GM13976 (cell line): ENCODE results near the gene NCAPD3.

Experiments
- DNase-seq: peaks from one replicate; pipeline ENCODE4 v3.0.0; 2012; ENCODE audit warnings: low spot score
- CTCF ChIP-seq: IDR thresholded peaks from 2 replicates; pipeline ENCODE4 v1.5.1; 2012; ENCODE audit warnings: borderline replicate concordance, mild to moderate bottlenecking; ENCODE audit not compliant: insufficient read depth; ENCODE audit errors: extremely low read depth, missing control alignments, control extremely low read depth
- in situ Hi-C: fragments of 300-500 bp; cut with MboI; formaldehyde crosslinking; loops from one replicate; pipeline ENCODE4 v1.12.0; 2022; ENCODE audit warnings: low sequenced_read_pairs, mixed read lengths, inconsistent platforms; ENCODE audit not compliant: unreplicated experiment

The NCAPD3 gene

DNA sequence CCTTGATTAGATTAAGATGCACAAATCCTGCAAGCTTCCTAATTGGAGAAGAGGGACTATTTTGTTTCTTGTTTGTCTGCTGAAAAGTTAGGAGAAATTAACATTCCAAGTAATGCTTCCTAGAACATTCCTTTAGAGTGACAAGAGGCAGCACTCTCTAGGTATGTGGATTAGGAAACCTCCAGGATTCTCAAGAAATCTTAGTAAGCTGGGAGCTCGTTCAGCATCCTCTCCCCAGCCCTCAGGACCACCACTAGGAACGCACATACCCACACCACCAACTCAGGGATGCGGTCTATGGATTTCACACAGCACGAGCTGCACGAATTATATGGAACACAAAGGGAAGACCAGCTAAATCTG, 52.9 kb downstream of the NCAPD3 start:
- TF ChIP-seq CTCF = no peak
- in situ Hi-C loops = no loop called here
- no peak for DNase-seq

DNA sequence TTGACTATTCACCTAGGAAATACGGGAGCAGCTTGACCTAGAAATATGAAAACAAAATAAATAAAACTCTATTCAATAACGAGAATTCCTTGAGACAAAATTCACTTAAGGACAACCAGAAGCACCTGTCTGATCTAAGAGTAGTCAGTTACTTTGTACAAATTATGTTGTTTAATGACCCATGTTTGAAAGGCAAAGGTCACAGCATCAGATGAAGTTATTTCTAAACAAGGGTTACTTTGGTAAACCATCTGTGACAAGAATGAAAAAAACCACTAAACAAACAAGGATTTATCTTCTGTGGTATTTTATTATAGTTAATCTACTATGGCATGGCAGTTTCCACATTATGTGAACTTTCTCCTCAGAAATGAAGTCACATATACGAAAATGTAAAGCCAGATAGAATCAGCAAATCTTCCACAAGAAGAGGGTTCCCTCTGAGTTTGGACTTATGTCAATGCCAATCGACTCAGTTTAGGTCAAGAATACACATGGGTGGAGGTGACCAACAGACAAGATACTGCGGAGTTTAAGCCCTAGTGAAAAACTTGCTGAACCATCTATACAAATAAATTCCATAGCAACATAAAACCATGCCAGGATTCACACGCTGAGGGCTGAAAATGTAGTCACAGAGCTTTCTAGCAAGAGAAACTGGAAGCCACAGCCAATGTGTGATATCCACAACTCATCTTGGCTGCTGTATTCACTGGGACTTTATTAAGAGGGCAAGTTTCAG, 53.4 kb downstream of the NCAPD3 start:
- TF ChIP-seq CTCF = no peak
- in situ Hi-C loops = no loop called here
- no peak for DNase-seq

DNA sequence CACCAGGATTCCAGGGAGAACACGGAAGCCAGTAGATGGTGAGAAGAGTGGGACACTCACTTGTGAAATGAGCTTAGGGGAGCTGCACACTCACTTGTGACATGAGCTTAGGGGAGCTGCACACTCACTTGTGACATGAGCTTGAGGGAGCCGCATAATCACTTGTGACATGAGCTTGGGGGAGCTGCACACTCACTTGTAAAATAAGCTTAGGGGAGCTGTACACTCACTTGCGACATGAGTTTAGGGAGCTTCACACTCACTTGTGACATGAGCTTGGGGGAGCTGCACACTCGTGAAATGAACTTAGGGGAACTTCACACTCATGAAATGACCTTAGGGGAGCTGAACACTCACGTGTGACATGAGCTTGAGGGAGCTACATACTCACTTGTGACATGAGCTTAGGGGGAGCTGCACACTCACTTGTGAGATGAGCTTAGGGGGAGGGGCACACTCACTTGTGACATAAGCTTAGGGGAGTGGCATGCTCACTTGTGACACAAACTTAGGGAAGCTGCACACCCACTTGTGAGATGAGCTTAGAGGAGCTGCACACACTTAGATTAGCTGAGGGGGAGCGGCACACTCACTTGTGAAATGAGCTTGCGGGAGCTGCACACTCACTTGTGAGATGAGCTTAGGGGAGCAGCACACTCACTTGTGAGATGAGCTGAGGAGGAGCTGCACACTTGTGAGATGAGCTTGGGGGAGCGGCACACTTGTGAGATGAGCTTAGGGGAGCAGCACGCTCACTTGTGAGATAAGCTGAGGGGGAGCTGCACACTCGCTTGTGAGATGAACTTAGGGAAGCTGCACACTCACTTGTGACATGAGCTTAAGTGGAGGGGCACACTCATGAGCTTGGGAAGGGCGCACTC, 59.0 kb downstream of the NCAPD3 start:
- no peak for DNase-seq
- no peak for TF ChIP-seq CTCF
- in situ Hi-C loops = no loop called here

- no peak for TF ChIP-seq CTCF
- DNase-seq = no peak
- in situ Hi-C loops = no loop called here
Measured at GRCh38 chr11:134159652-134160051, 64.1 kb downstream of the NCAPD3 start.

- TF ChIP-seq CTCF = no peak
- in situ Hi-C loops = no loop called here
Measured at GRCh38 chr11:134158023-134158422, 65.7 kb downstream of the NCAPD3 start.

DNA sequence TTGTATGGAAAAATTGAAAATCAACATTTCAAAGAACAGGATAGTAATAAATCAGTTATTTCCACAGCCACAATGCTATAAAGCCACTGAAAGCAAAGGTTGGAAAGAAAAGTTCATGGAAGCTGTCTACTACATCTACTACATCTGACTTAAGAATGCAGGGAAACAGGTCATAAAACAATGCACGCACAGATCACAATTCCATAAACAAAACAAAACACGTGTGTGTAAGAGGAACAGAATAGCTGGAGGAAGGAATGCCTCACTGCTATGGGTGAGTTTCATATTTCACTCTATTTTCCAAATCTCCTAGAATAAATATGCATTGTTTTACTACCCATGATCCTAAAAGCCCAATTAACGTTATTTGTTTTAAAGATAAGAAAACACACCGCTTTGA, 66.3 kb downstream of the NCAPD3 start:
- no peak for DNase-seq
- in situ Hi-C loops = no loop called here
- no peak for TF ChIP-seq CTCF

More at GRCh38 chr11:134158023-134158422, 65.7 kb downstream of the NCAPD3 start:
- no peak for DNase-seq
